HEK293 (cell line): ENCODE measurements around the gene FUT6.

Experiments used
- EGR2 ChIP-seq: fragments of 450-650 bp; formaldehyde crosslinking; IDR thresholded peaks from 2 replicates; pipeline ENCODE4 v1.5.1; 2016; ENCODE audit warnings: low read depth, missing biosample characterization, missing genetic modification characterization
- GLI4 ChIP-seq: fragments of 450-650 bp; formaldehyde crosslinking; IDR thresholded peaks from 2 replicates; pipeline ENCODE4 v1.5.1; 2016; ENCODE audit warnings: missing biosample characterization, missing genetic modification characterization
- SP7 ChIP-seq: fragments of 450-650 bp; formaldehyde crosslinking; IDR thresholded peaks from 2 replicates; pipeline ENCODE4 v1.5.1; 2016; ENCODE audit warnings: missing biosample characterization, missing genetic modification characterization
- TCF7L2 ChIP-seq: IDR thresholded peaks from 2 replicates; pipeline ENCODE4 v1.6.1; 2011; ENCODE audit warnings: low read depth, mild to moderate bottlenecking, inconsistent platforms, low read length, moderate library complexity, borderline replicate concordance
- ZBTB20 ChIP-seq: fragments of 450-650 bp; formaldehyde crosslinking; IDR thresholded peaks from 2 replicates; pipeline ENCODE4 v1.5.1; 2016; ENCODE audit warnings: missing biosample characterization, missing genetic modification characterization
- ZEB2 ChIP-seq: fragments of 450-650 bp; formaldehyde crosslinking; IDR thresholded peaks from 2 replicates; pipeline ENCODE4 v1.5.1; 2016; ENCODE audit warnings: missing biosample characterization, missing genetic modification characterization
- ZFP3 ChIP-seq: fragments of 450-650 bp; formaldehyde crosslinking; IDR thresholded peaks from 2 replicates; pipeline ENCODE4 v1.5.1; 2016; ENCODE audit warnings: low read depth, missing biosample characterization, missing genetic modification characterization
- ZFP37 ChIP-seq: fragments of 450-650 bp; formaldehyde crosslinking; IDR thresholded peaks from 2 replicates; pipeline ENCODE4 v1.5.1; 2016; ENCODE audit warnings: missing biosample characterization, missing genetic modification characterization
- ZNF138 ChIP-seq: fragments of 450-650 bp; formaldehyde crosslinking; IDR thresholded peaks from 2 replicates; pipeline ENCODE4 v1.5.1; 2016; ENCODE audit warnings: missing biosample characterization, missing genetic modification characterization, borderline replicate concordance
- ZNF2 ChIP-seq: fragments of 450-650 bp; formaldehyde crosslinking; IDR thresholded peaks from 2 replicates; pipeline ENCODE4 v1.5.1; 2016; ENCODE audit warnings: missing biosample characterization, missing genetic modification characterization
- ZNF354C ChIP-seq: fragments of 450-650 bp; formaldehyde crosslinking; IDR thresholded peaks from 2 replicates; pipeline ENCODE4 v1.5.1; 2016; ENCODE audit warnings: missing biosample characterization, missing genetic modification characterization, low read depth, borderline replicate concordance
- ZNF366 ChIP-seq: fragments of 450-650 bp; formaldehyde crosslinking; conservative IDR thresholded peaks from 2 replicates; pipeline ENCODE4 v1.5.1; 2016; ENCODE audit warnings: missing biosample characterization, missing genetic modification characterization
- ZNF404 ChIP-seq: fragments of 450-650 bp; formaldehyde crosslinking; IDR thresholded peaks from 2 replicates; pipeline ENCODE4 v1.5.1; 2017; ENCODE audit warnings: missing biosample characterization, missing genetic modification characterization
- ZNF426 ChIP-seq: fragments of 450-650 bp; formaldehyde crosslinking; IDR thresholded peaks from 2 replicates; pipeline ENCODE4 v1.5.1; 2017; ENCODE audit warnings: missing biosample characterization, missing genetic modification characterization, mild to moderate bottlenecking, inconsistent platforms, moderate library complexity
- ZNF529 ChIP-seq: fragments of 450-650 bp; formaldehyde crosslinking; IDR thresholded peaks from 2 replicates; pipeline ENCODE4 v1.5.1; 2017; ENCODE audit warnings: missing genetic modification characterization, missing biosample characterization; ENCODE audit not compliant: insufficient replicate concordance
- ZNF558 ChIP-seq: fragments of 450-650 bp; formaldehyde crosslinking; IDR thresholded peaks from 2 replicates; pipeline ENCODE4 v1.5.1; 2016; ENCODE audit warnings: missing biosample characterization, missing genetic modification characterization
- ZNF596 ChIP-seq: fragments of 450-650 bp; IDR thresholded peaks from 2 replicates; pipeline ENCODE4 v1.5.0; 2018; ENCODE audit warnings: missing biosample characterization, mild to moderate bottlenecking, missing genetic modification characterization, moderate library complexity
- ZNF777 ChIP-seq: fragments of 450-650 bp; formaldehyde crosslinking; IDR thresholded peaks from 2 replicates; pipeline ENCODE4 v1.5.1; 2017; ENCODE audit warnings: missing biosample characterization, missing genetic modification characterization, borderline replicate concordance
- TF ChIP-seq, protein P1 (sequence below): fragments of 450-650 bp; formaldehyde crosslinking; IDR thresholded peaks from 2 replicates; pipeline ENCODE4 v1.5.1; 2016; ENCODE audit warnings: missing biosample characterization, missing genetic modification characterization
- TF ChIP-seq, protein P2 (sequence below): IDR thresholded peaks from 2 replicates; pipeline ENCODE4 v1.6.1; 2011; ENCODE audit warnings: mild to moderate bottlenecking, low read depth, low read length, borderline replicate concordance
- TF ChIP-seq, protein P3 (sequence below): fragments of 450-650 bp; formaldehyde crosslinking; IDR thresholded peaks from 2 replicates; pipeline ENCODE4 v1.5.1; 2016; ENCODE audit warnings: missing biosample characterization, missing genetic modification characterization
- TF ChIP-seq, protein P4 (sequence below): fragments of 450-650 bp; formaldehyde crosslinking; IDR thresholded peaks from 2 replicates; pipeline ENCODE4 v1.5.1; 2016; ENCODE audit warnings: missing biosample characterization, missing genetic modification characterization
- TF ChIP-seq, protein P5 (sequence below): fragments of 450-650 bp; formaldehyde crosslinking; IDR thresholded peaks from 2 replicates; pipeline ENCODE4 v1.5.1; 2016; ENCODE audit warnings: missing biosample characterization, missing genetic modification characterization
- TF ChIP-seq, protein P6 (sequence below): fragments of 450-650 bp; formaldehyde crosslinking; IDR thresholded peaks from 2 replicates; pipeline ENCODE4 v1.5.1; 2017; ENCODE audit warnings: missing biosample characterization, missing genetic modification characterization

Gene FUT6

DNA sequence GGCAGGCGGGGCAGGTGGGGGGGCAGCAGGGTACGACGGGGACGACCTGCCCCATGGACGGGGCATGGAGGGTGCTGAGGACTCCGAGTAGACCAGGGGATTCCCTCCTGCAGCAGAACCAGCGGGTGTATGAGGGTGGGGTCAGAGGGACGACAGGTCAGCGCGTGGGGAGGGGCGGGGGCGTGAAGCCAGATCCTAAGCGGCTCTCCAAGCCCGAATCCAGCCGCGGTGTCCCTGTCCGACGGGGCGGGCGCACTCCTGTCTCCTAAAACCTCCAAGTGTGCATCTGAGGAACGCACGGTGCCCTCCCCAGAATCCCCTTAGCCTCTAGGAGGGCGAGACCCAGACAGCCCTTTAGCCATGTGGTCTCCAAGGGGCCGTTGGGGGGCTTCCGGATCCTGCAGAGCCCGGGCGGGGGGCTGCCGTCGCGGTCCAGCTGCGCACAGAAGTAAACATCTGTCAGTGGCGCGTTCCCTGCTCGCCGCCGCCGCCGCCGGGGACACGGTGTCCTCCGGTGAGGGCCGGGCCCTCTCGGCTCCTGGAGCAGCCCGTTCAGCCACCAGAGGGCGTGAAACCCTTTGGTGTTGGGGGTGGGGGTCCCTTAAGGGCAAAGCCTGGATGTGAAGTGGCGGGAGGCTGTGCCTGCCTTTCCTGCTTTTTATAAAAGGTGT, 33.9 kb downstream of the FUT6 start (continued):
- TF ChIP-seq, protein P1, sequence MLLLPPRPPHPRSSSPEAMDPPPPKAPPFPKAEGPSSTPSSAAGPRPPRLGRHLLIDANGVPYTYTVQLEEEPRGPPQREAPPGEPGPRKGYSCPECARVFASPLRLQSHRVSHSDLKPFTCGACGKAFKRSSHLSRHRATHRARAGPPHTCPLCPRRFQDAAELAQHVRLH (tag by site-specific recombination) = no peak
- TF ChIP-seq ZFP37 (tag by site-specific recombination) (no peak), ZNF2 (tag by site-specific recombination) (peak; percentile 43; the same call in 1 of the 2 replicates), ZNF596 (tag by site-specific recombination) (no peak), ZNF777 (tag by site-specific recombination) (peak; percentile 93), ZNF404 (no peak), ZNF354C (tag by site-specific recombination) (no peak), GLI4 (no peak), ZBTB20 (tag by site-specific recombination) (no peak), ZNF529 (no peak), ZEB2 (tag by site-specific recombination) (peak; percentile 87), SP7 (tag by site-specific recombination) (0 out of 2 replicates have a peak, but pooled peaks have one; percentile 26), ZNF426 (no peak), ZNF558 (tag by site-specific recombination) (no peak), ZNF138 (tag by site-specific recombination) (no peak), ZNF366 (tag by site-specific recombination) (no peak), TCF7L2 (no peak), EGR2 (tag by site-specific recombination) (peak; percentile 60), ZFP3 (no peak)
- TF ChIP-seq, protein P2, sequence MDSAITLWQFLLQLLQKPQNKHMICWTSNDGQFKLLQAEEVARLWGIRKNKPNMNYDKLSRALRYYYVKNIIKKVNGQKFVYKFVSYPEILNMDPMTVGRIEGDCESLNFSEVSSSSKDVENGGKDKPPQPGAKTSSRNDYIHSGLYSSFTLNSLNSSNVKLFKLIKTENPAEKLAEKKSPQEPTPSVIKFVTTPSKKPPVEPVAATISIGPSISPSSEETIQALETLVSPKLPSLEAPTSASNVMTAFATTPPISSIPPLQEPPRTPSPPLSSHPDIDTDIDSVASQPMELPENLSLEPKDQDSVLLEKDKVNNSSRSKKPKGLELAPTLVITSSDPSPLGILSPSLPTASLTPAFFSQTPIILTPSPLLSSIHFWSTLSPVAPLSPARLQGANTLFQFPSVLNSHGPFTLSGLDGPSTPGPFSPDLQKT = no peak
- TF ChIP-seq, protein P3, sequence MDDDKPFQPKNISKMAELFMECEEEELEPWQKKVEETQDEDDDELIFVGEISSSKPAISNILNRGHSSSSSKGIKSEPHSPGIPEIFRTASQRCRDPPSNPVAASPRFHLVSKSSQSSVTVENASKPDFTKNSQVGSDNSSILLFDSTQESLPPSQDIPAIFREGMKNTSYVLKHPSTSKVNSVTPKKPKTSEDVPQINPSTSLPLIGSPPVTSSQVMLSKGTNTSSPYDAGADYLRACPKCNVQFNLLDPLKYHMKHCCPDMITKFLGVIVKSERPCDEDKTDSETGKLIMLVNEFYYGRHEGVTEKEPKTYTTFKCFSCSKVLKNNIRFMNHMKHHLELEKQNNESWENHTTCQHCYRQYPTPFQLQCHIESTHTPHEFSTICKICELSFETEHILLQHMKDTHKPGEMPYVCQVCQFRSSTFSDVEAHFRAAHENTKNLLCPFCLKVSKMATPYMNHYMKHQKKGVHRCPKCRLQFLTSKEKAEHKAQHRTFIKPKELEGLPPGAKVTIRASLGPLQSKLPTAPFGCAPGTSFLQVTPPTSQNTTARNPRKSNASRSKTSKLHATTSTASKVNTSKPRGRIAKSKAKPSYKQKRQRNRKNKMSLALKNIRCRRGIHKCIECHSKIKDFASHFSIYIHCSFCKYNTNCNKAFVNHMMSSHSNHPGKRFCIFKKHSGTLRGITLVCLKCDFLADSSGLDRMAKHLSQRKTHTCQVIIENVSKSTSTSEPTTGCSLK = no peak
- TF ChIP-seq, protein P4, sequence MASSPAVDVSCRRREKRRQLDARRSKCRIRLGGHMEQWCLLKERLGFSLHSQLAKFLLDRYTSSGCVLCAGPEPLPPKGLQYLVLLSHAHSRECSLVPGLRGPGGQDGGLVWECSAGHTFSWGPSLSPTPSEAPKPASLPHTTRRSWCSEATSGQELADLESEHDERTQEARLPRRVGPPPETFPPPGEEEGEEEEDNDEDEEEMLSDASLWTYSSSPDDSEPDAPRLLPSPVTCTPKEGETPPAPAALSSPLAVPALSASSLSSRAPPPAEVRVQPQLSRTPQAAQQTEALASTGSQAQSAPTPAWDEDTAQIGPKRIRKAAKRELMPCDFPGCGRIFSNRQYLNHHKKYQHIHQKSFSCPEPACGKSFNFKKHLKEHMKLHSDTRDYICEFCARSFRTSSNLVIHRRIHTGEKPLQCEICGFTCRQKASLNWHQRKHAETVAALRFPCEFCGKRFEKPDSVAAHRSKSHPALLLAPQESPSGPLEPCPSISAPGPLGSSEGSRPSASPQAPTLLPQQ (tag by site-specific recombination) = peak; percentile 42; the same call in 1 of the 2 replicates
- TF ChIP-seq, protein P5, sequence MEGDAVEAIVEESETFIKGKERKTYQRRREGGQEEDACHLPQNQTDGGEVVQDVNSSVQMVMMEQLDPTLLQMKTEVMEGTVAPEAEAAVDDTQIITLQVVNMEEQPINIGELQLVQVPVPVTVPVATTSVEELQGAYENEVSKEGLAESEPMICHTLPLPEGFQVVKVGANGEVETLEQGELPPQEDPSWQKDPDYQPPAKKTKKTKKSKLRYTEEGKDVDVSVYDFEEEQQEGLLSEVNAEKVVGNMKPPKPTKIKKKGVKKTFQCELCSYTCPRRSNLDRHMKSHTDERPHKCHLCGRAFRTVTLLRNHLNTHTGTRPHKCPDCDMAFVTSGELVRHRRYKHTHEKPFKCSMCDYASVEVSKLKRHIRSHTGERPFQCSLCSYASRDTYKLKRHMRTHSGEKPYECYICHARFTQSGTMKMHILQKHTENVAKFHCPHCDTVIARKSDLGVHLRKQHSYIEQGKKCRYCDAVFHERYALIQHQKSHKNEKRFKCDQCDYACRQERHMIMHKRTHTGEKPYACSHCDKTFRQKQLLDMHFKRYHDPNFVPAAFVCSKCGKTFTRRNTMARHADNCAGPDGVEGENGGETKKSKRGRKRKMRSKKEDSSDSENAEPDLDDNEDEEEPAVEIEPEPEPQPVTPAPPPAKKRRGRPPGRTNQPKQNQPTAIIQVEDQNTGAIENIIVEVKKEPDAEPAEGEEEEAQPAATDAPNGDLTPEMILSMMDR = peak; percentile 85
- TF ChIP-seq, protein P6, sequence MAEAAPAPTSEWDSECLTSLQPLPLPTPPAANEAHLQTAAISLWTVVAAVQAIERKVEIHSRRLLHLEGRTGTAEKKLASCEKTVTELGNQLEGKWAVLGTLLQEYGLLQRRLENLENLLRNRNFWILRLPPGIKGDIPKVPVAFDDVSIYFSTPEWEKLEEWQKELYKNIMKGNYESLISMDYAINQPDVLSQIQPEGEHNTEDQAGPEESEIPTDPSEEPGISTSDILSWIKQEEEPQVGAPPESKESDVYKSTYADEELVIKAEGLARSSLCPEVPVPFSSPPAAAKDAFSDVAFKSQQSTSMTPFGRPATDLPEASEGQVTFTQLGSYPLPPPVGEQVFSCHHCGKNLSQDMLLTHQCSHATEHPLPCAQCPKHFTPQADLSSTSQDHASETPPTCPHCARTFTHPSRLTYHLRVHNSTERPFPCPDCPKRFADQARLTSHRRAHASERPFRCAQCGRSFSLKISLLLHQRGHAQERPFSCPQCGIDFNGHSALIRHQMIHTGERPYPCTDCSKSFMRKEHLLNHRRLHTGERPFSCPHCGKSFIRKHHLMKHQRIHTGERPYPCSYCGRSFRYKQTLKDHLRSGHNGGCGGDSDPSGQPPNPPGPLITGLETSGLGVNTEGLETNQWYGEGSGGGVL (tag by site-specific recombination) = peak; percentile 59
